H9 (cell line): ENCODE results near the gene CCDC149. TPM values are rescaled to one million over a fixed set of nuclear protein-coding genes. Genes with fewer than 3 reads are reported as not detected.

Experiments used
- DNase-seq: peaks from one replicate; pipeline ENCODE4 v3.0.0-alpha.2; 2017
- H2AFZ ChIP-seq: one replicate; pipeline ENCODE4 v1.6.1; 2013; ENCODE audit warnings: mild to moderate bottlenecking, low read length, control low read depth, moderate library complexity
- H2AK5ac ChIP-seq: 2 replicates; pipeline ENCODE4 v1.6.1; 2013; ENCODE audit warnings: low read length, control low read depth, mixed read lengths; ENCODE audit not compliant: insufficient read length
- H2BK120ac ChIP-seq: one replicate; pipeline ENCODE4 v1.6.1; 2013; ENCODE audit warnings: low read depth, mild to moderate bottlenecking, low read length, control low read depth, inconsistent platforms; ENCODE audit not compliant: poor library complexity, severe bottlenecking
- H2BK12ac ChIP-seq: 2 replicates; pipeline ENCODE4 v1.6.1; 2013; ENCODE audit warnings: low read length, control low read depth, mixed read lengths, low read depth; ENCODE audit not compliant: insufficient read length
- H2BK15ac ChIP-seq: 2 replicates; pipeline ENCODE4 v1.6.1; 2013; ENCODE audit warnings: low read depth, low read length, control low read depth
- H2BK20ac ChIP-seq: one replicate; pipeline ENCODE4 v1.6.1; 2013; ENCODE audit warnings: low read depth, mild to moderate bottlenecking, low read length, control low read depth, inconsistent platforms; ENCODE audit not compliant: poor library complexity, severe bottlenecking
- H2BK5ac ChIP-seq: 2 replicates; pipeline ENCODE4 v1.6.1; 2013; ENCODE audit warnings: low read length, control low read depth, mixed read lengths; ENCODE audit not compliant: insufficient read length
- H3K14ac ChIP-seq: 2 replicates; pipeline ENCODE4 v1.6.1; 2013; ENCODE audit warnings: low read length, control low read depth; ENCODE audit not compliant: insufficient read depth
- H3K18ac ChIP-seq: 2 replicates; pipeline ENCODE4 v1.6.1; 2013; ENCODE audit warnings: low read depth, mild to moderate bottlenecking, mixed read lengths, low read length, control low read depth; ENCODE audit not compliant: insufficient read length
- H3K23ac ChIP-seq: 2 replicates; pipeline ENCODE4 v1.6.1; 2013; ENCODE audit warnings: low read length, control low read depth, mixed read lengths, low read depth; ENCODE audit not compliant: insufficient read length
- H3K23me2 ChIP-seq: 2 replicates; pipeline ENCODE4 v1.6.1; 2013; ENCODE audit warnings: low read depth, mild to moderate bottlenecking, mixed read lengths, low read length, control low read depth; ENCODE audit not compliant: insufficient read length, poor library complexity, severe bottlenecking
- H3K27ac ChIP-seq: 2 replicates; pipeline ENCODE4 v1.5.1; 2013; ENCODE audit warnings: low read length, control low read depth, mixed read lengths, low read depth; ENCODE audit not compliant: insufficient read length
- H3K27me3 ChIP-seq: 2 replicates; pipeline ENCODE4 v1.6.1; 2013; ENCODE audit warnings: low read length, control low read depth, inconsistent platforms; ENCODE audit not compliant: insufficient read depth
- H3K4ac ChIP-seq: 2 replicates; pipeline ENCODE4 v1.6.1; 2013; ENCODE audit warnings: low read depth, mild to moderate bottlenecking, control low read depth, inconsistent platforms, low read length, moderate library complexity
- H3K4me1 ChIP-seq: 2 replicates; pipeline ENCODE4 v1.6.1; 2013; ENCODE audit warnings: low read length, control low read depth, inconsistent platforms; ENCODE audit not compliant: insufficient read depth
- H3K4me2 ChIP-seq: 2 replicates; pipeline ENCODE4 v1.6.1; 2013; ENCODE audit warnings: low read length, control low read depth, mixed read lengths; ENCODE audit not compliant: insufficient read length, insufficient read depth
- H3K56ac ChIP-seq: 2 replicates; pipeline ENCODE4 v1.6.1; 2013; ENCODE audit warnings: low read depth, mild to moderate bottlenecking, mixed read lengths, low read length, control low read depth; ENCODE audit not compliant: insufficient read length
- H3K79me1 ChIP-seq: 2 replicates; pipeline ENCODE4 v1.6.1; 2013; ENCODE audit warnings: low read depth, mild to moderate bottlenecking, moderate library complexity, low read length, control low read depth, inconsistent platforms; ENCODE audit not compliant: insufficient read depth, poor library complexity, severe bottlenecking
- H3K79me2 ChIP-seq: 2 replicates; pipeline ENCODE4 v1.6.1; 2013; ENCODE audit warnings: low read length, control low read depth, inconsistent platforms; ENCODE audit not compliant: insufficient read depth
- H3K9ac ChIP-seq: 2 replicates; pipeline ENCODE4 v1.6.1; 2013; ENCODE audit warnings: low read length, control low read depth, mixed read lengths; ENCODE audit not compliant: insufficient read length; ENCODE audit errors: extremely low read depth
- H3K9me3 ChIP-seq: one replicate; pipeline ENCODE4 v1.6.1; 2013; ENCODE audit warnings: low read depth, low read length, inconsistent platforms; ENCODE audit not compliant: control insufficient read depth
- H3T11ph ChIP-seq: one replicate; pipeline ENCODE4 v1.6.1; 2013; ENCODE audit warnings: mild to moderate bottlenecking, low read length, control low read depth, inconsistent platforms
- H4K20me1 ChIP-seq: one replicate; pipeline ENCODE4 v1.6.1; 2013; ENCODE audit not compliant: control insufficient read depth, insufficient read length, insufficient read depth
- H4K5ac ChIP-seq: 2 replicates; pipeline ENCODE4 v1.6.1; 2013; ENCODE audit warnings: low read depth, mild to moderate bottlenecking, mixed read lengths, low read length, control low read depth; ENCODE audit not compliant: insufficient read length
- H4K8ac ChIP-seq: replicated peaks from 2 replicates; pipeline ENCODE4 v1.6.1; 2013; ENCODE audit warnings: low read length, control low read depth, mixed read lengths, low read depth; ENCODE audit not compliant: insufficient read length
- H4K91ac ChIP-seq: 2 replicates; pipeline ENCODE4 v1.6.1; 2013; ENCODE audit warnings: low read depth, mild to moderate bottlenecking, moderate library complexity, mixed read lengths, low read length, control low read depth; ENCODE audit not compliant: insufficient read length
- H3K27ac Mint-ChIP-seq, 3 experiments: 2 replicates in 2 of 3; 3 replicates in 1 of 3; pipeline ENCODE4 v1.8.0; 2020 to 2021; ENCODE audit warnings: mixed read lengths in 3 of 3, mild to moderate bottlenecking in 1 of 3, moderate library complexity in 1 of 3
- H3K27me3 Mint-ChIP-seq: 2 replicates; pipeline ENCODE4 v1.8.0; 2021; ENCODE audit warnings: low read depth, mild to moderate bottlenecking, moderate library complexity, mixed read lengths
- H3K36me3 Mint-ChIP-seq, 3 experiments: 2 replicates in 2 of 3; 3 replicates in 1 of 3; pipeline ENCODE4 v1.8.0; 2020 to 2021; ENCODE audit warnings: low read depth in 3 of 3, mixed read lengths in 3 of 3; ENCODE audit not compliant: insufficient read depth in 1 of 3
- H3K4me1 Mint-ChIP-seq, 2 experiments: 2 replicates each; pipeline ENCODE4 v1.8.0; 2020; ENCODE audit warnings: mixed read lengths in 2 of 2
- H3K4me3 Mint-ChIP-seq, 2 experiments: 2 replicates in 1 of 2; 3 replicates in 1 of 2; pipeline ENCODE4 v1.8.0; 2020 to 2021; ENCODE audit warnings: mild to moderate bottlenecking in 2 of 2, mixed read lengths in 2 of 2, moderate library complexity in 1 of 2
- H3K9me3 Mint-ChIP-seq, 2 experiments: 2 replicates in 1 of 2; 3 replicates in 1 of 2; pipeline ENCODE4 v1.8.0; 2020; ENCODE audit warnings: mild to moderate bottlenecking in 2 of 2, mixed read lengths in 2 of 2, moderate library complexity in 1 of 2
- WGBS: extraction: QIAGEN DNeasy Blood & Tissue Kit; methylation state at CpG from one replicate; pipeline ENCODE4 v1.1.7; 2013; ENCODE audit warnings: missing lambda C conversion rate, low lambda C conversion rate, mixed read lengths; ENCODE audit not compliant: insufficient read length; ENCODE audit errors: extremely low coverage; 5-methylcytosine and 5-hydroxymethylcytosine counted together
- total RNA-seq: library from RNA; stranded (reverse); gene quantifications from 2 replicates; pipeline ENCODE4 v1.2.1, GENCODE V29; 2021
- TF ChIP-seq, protein P1 (sequence below): fragments of 200-600 bp; sonication (generic); conservative IDR thresholded peaks from 3 replicates; pipeline ENCODE4 v1.8.0; 2021; ENCODE audit warnings: antibody characterized with exemption, mild to moderate bottlenecking

CCDC149 gene
- total RNA-seq, 1 experiment from 2014 or later, result 4.5 TPM

DNA sequence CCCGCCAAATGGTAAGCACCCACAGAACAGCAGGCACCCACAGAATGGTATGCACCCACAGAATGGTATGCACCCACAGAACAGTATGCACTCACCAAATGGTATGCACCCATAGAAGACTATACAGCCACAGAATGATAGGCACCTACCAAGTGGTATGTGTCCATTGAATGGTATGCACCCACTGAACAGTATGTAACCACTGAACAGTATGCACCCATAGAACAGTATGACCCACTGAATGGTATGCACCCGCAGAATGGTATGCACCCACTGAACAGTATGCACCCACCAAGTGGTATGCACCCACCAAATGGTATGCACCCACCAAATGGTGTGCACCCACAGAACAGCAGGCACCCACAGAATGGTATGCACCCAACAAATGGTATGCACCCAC is 40.1 kb downstream of the CCDC149 start:
- Mint-ChIP-seq H3K4me3 (no peak overlapping the region; a peak in 1 of 5 replicates), H3K36me3 (peaks cover 3 to 8% (median 3%) of the 10 kb centered on the region in 3 experiments; a peak in 5 of 7 replicates), H3K4me1 (peaks cover 14 to 22% of the 10 kb centered on the region in 2 experiments), H3K27ac (no peak overlapping the region), H3K27me3 (no peaks in the 10 kb centered on the region), H3K9me3 (no peaks in the 10 kb centered on the region)
- DNase-seq, result no peak
- H3K27me3 ChIP-seq, result no peaks in the 10 kb centered on the region
- no peaks in the 10 kb centered on the region for H3K23me2 ChIP-seq
- no peak overlapping the region for H2BK15ac ChIP-seq
- H3K4me1 ChIP-seq, result peaks cover 5% of the 10 kb centered on the region; the same call in 1 of the 2 replicates
- H3K14ac ChIP-seq, result no peak overlapping the region
- no peaks in the 10 kb centered on the region for H3K79me2 ChIP-seq
- no peaks in the 10 kb centered on the region for H4K20me1 ChIP-seq
- no CpG with 5 or more reads among the region's 2 CpGs for WGBS
- H2BK120ac ChIP-seq, result no peak overlapping the region
- H2BK5ac ChIP-seq, result no peak overlapping the region
- H3K4me2 ChIP-seq, result no peak overlapping the region
- no peak overlapping the region for H3T11ph ChIP-seq
- no peak overlapping the region for H3K4ac ChIP-seq
- no peak overlapping the region for H3K9ac ChIP-seq
- H2AK5ac ChIP-seq, result no peak overlapping the region
- H3K18ac ChIP-seq, result no peak overlapping the region
- no peaks in the 10 kb centered on the region for H3K9me3 ChIP-seq
- no peaks in the 10 kb centered on the region for H3K79me1 ChIP-seq
- H2BK20ac ChIP-seq, result no peak overlapping the region
- H2AFZ ChIP-seq, result no peak overlapping the region
- no peak overlapping the region for H4K8ac ChIP-seq
- H3K23ac ChIP-seq, result no peak overlapping the region
- no peak overlapping the region for H4K5ac ChIP-seq
- H2BK12ac ChIP-seq, result no peak overlapping the region
- no peak overlapping the region for H4K91ac ChIP-seq
- no peak overlapping the region for H3K27ac ChIP-seq
- H3K56ac ChIP-seq, result no peak overlapping the region
- TF ChIP-seq, protein P1, sequence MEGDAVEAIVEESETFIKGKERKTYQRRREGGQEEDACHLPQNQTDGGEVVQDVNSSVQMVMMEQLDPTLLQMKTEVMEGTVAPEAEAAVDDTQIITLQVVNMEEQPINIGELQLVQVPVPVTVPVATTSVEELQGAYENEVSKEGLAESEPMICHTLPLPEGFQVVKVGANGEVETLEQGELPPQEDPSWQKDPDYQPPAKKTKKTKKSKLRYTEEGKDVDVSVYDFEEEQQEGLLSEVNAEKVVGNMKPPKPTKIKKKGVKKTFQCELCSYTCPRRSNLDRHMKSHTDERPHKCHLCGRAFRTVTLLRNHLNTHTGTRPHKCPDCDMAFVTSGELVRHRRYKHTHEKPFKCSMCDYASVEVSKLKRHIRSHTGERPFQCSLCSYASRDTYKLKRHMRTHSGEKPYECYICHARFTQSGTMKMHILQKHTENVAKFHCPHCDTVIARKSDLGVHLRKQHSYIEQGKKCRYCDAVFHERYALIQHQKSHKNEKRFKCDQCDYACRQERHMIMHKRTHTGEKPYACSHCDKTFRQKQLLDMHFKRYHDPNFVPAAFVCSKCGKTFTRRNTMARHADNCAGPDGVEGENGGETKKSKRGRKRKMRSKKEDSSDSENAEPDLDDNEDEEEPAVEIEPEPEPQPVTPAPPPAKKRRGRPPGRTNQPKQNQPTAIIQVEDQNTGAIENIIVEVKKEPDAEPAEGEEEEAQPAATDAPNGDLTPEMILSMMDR, result no peak
